ENCODE results near the gene FRMPD2.

FRMPD2 gene

GRCh38 chr10:48279081-48279751, 4.7 kb upstream of the FRMPD2 start:
- TF ChIP-seq CTCF (IDR thresholded peaks at IDR 0.05): no peak

DNA sequence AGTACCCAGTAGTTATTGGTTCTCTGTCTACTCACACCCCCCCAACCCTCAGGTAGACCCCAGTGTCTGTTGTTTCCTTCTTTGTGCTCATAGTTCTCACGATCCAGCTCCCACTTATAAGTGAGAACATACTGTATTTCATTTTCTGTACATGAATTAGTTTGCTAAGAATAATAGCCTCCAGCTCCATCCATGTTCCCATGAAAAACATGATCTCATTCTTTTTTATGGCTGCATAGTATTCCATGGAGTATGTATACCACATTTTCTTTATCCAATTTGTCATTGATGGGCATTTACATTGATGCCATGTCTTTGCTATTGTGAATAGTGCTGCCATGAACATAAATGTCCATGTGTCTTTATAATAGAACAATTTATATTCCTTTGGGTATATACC, 2.6 kb upstream of the FRMPD2 start:
- no peak for TF ChIP-seq CTCF (IDR thresholded peaks at IDR 0.05)

DNA sequence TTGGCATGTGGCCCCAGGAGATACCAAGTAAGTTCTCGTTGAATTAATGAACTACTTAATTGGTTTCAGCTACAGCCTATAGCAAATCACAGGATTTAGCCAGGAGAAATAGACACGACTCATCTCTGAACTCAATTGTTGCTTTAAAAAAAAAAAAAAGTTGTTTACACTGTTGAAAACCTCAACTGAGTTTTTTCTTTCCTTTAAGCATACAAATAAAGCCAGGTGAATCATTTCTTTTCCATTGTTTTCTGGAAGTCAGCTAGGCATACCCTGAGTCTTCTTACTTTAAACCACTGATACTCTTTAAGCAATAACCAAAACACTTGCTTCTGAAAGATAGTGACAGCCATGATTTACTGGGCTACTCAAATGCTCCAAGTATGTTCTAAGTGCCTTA, 755 bp downstream of the FRMPD2 start:
- TF ChIP-seq CTCF (IDR thresholded peaks at IDR 0.05): no peak

DNA sequence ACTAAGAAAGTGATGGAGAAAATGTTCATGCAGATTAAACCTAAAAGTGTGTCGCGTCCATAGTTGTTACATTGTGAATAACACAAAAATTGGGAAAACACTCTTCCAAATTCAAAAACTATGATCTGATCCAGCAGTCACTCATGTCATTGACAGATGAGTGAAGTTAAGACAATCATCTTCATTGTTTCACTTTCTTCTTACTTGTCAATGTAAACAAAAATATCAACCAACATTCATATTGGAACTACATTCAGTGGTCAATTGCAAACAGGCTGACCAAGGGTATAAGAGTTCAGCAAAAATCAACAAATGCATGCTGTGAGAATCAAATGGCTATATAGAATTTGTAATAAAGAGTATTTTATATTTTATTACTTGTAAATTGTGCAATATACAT, 1.8 kb downstream of the FRMPD2 start:
- TF ChIP-seq CTCF (IDR thresholded peaks at IDR 0.05): no peak

DNA sequence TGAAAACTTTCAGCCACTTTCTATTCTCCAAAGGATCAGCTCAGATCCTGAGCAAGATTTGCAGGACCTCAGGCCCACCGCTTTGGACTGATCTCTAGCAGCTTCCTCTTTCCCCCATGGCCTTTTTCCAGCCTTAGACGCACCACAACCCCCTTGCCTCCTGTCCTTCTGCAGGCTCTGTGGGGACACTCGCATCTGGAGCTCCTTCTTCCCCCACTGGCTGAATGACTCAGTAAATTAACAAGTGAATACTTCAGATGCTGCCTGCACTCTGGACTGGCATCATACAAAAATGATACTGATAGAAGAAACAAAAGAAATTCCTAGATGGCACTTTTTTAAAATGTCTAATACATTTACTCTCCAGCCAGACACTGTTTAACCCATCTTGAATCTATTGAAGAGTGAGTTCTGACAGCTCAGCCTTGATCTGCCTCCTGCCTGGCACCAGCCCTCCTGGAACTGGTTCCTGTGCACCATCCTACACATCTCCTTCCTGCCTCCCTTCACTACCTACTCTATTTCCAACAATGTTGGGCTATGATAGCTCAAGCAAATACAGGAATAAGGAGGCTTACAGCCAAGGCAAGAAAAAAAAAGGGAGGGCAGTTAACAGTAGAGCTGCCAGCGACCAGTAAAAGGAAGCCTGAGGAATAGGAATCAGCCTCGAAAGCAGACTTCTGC, 3.3 kb downstream of the FRMPD2 start:
- TF ChIP-seq CTCF (IDR thresholded peaks at IDR 0.05): no peak

GRCh38 chr10:48266528-48266927, 8.0 kb downstream of the FRMPD2 start:
- no peak for TF ChIP-seq CTCF (IDR thresholded peaks at IDR 0.05)

DNA sequence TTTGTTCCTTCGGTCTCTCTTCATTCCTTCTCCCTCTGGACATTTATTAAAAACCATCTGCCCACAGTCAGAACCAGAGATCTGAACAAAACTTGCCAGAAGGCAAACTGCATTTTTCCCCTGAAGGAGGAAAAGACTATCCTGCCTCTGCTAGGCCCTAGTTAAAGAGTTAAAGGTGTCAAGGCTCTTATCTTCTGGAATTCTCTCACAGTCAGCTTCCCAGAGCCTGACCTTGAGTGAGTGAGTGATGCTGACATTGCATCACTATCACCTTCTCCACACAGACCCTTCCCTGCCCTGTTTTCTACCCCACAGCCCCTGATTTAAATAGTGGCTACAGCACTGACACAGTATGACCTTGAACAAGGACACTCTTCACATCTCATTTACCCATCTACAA, 16.4 kb downstream of the FRMPD2 start:
- TF ChIP-seq CTCF (IDR thresholded peaks at IDR 0.05): no peak

Measured in LNCAP (cell line).